Thyroid gland (tissue), 4 donors: ENCODE measurements around the gene INSC.

ENCODE experiments used
- CTCF ChIP-seq, 6 experiments: fragments of 200-600 bp in 3 of 6; fragments of 450-650 bp in 3 of 6; sonication (generic) in 3 of 6; IDR thresholded peaks; one replicate each; pipeline ENCODE4 v1.5.1; 2016 to 2019; ENCODE audit warnings: antibody characterized with exemption in 6 of 6, mild to moderate bottlenecking in 2 of 6, inconsistent platforms in 1 of 6, moderate library complexity in 1 of 6
- POLR2A ChIP-seq, 2 donors: fragments of 450-650 bp; IDR thresholded peaks; one replicate each; pipeline ENCODE4 v1.6.1; 2017; ENCODE audit warnings: antibody characterized with exemption in 2 of 2, mild to moderate bottlenecking in 2 of 2, moderate library complexity in 1 of 2

DNA sequence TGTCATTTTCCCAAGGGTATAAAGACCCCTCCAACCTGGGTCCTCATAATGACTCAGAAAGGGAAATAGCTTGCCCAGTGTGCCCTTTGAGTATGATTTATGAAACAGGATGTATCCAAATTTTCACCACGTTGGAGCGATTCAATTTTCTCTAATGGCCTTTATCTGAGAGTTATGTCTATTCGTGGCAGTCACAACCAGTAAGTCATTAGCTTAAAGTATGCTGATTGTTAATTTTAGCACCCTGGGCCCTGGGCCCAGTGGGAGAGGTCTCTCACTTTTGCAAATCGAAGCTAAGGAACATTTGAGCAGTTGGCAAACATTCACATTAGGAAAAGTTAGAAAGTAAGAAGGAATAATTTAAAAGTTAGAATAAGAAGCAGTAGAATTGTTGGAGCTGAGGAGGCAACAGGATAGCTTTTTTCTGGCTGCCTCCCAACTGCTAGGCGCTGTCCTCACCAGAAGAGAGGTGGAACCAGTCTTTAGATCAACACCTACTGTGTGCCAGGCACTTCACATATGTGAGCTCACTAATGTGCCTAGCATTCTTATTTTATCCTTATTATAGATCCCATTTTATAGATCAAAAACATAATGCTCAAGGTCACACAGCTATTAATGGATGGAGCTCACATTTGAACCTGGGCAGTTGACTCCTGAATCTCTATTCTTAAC is 24.5 kb downstream of the INSC start:
- TF ChIP-seq CTCF (IDR thresholded peaks at IDR 0.05) (no peak), POLR2A (IDR thresholded peaks at IDR 0.05) (no peak)
